Activated T-helper 2 cell treated with anti-CD3 and anti-CD28 coated beads, Interferon-gamma antibody, Interleukin-2, Interleukin-4, amounts not matched to agents 10 μg/mL and 5 μg/mL and 100 μg/mL, durations not matched to agents 14 hours and 24 hours and 36 hours (primary cell): Measurements from ENCODE around the gene PRKAG3. TPM values are rescaled to one million over a fixed set of nuclear protein-coding genes. Genes with fewer than 3 reads are reported as not detected.
"Not testable (repeated sequence)": the region's sequence is repeated elsewhere in the genome, so short reads cannot be mapped to it uniquely, and the experiment has no call there.

Experiments
- DNase-seq: peaks from one replicate; pipeline ENCODE4 v3.0.0; 2021; ENCODE audit warnings: low spot score
- H3K27ac Mint-ChIP-seq: one replicate; pipeline ENCODE4 v1.8.0; 2021; ENCODE audit warnings: mixed read lengths
- H3K27me3 Mint-ChIP-seq: one replicate; pipeline ENCODE4 v1.8.0; 2021; ENCODE audit warnings: low read depth, mixed read lengths
- H3K36me3 Mint-ChIP-seq: one replicate; pipeline ENCODE4 v1.8.0; 2021; ENCODE audit warnings: low read depth, mixed read lengths
- H3K4me1 Mint-ChIP-seq: one replicate; pipeline ENCODE4 v1.8.0; 2021; ENCODE audit warnings: low read depth, mixed read lengths
- H3K4me3 Mint-ChIP-seq: one replicate; pipeline ENCODE4 v1.8.0; 2021; ENCODE audit warnings: low read depth, mild to moderate bottlenecking, moderate library complexity, mixed read lengths
- H3K9me3 Mint-ChIP-seq: one replicate; pipeline ENCODE4 v1.8.0; 2021; ENCODE audit warnings: mixed read lengths
- intact Hi-C: fragments of 100-400 bp; cut with micrococcal nuclease; formaldehyde crosslinking; loops from one replicate; pipeline ENCODE4 v1.15.1; 2023
- total RNA-seq: library from RNA; stranded (reverse); gene quantifications from 2 replicates; pipeline ENCODE4 v1.2.3, GENCODE V29; 2022

The PRKAG3 gene
- total RNA-seq, 1 donor from 2014 or later: not detected

DNA sequence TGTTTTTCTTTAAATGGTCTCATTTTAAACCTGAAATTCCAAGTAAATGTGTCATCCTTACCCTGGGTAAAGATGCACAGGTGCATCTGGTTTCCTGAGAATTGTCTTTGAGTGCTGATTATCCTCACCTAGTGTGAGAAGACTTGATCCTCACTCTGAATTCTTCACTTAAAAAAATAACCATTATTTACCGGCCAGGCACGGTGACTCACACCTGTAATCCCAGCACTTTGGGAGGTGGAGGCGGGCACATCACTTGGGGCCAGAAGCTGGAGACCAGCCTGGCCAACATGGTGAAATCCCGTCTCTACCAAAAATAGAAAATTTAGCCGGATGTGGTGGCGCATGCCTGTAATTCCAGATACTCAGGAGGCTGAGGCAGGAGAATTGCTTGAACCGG is 18.1 kb upstream of the PRKAG3 start:
- no peaks in the 10 kb centered on the region for H3K4me1 Mint-ChIP-seq
- intact Hi-C loops: loop anchor here (5.0 kb wide), 1 partner anchor 177 kb away; the partner anchor contains the start of genes RNF25 and STK36
- peaks cover 24% of the 10 kb centered on the region for H3K27me3 Mint-ChIP-seq
- H3K9me3 Mint-ChIP-seq: no peaks in the 10 kb centered on the region
- no peak overlapping the region for H3K4me3 Mint-ChIP-seq
- DNase-seq: no peak
- H3K27ac Mint-ChIP-seq: no peak overlapping the region
- H3K36me3 Mint-ChIP-seq: no peaks in the 10 kb centered on the region

DNA sequence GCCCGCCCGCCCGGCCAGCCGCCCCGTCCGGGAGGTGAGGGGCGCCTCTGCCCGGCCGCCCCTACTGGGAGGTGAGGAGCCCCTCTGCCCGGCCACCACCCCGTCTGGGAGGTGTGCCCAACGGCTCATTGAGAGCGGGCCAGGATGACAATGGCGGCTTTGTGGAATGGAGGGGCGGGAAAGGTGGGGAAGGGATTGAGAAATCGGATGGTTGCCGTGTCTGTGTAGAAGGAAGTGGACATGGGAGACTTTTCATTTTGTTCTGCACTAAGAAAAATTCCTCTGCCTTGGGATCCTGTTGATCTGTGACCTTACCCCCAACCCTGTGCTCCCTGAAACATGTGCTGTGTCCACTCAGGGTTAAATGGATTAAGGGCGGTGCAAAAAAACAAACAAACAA is 15.4 kb upstream of the PRKAG3 start:
- not testable (repeated sequence) for H3K36me3 Mint-ChIP-seq, H3K27me3 Mint-ChIP-seq, H3K4me3 Mint-ChIP-seq, H3K27ac Mint-ChIP-seq, H3K9me3 Mint-ChIP-seq, H3K4me1 Mint-ChIP-seq, DNase-seq
- intact Hi-C loops: loop anchor here (1.0 to 5.0 kb wide), 4 partner anchors 118 to 188 kb away; partner anchors contain the start of genes BCS1L, RNF25, STK36 and TTLL4

- H3K36me3 Mint-ChIP-seq, H3K9me3 Mint-ChIP-seq, DNase-seq, intact Hi-C loops, H3K4me3 Mint-ChIP-seq, H3K27ac Mint-ChIP-seq, H3K4me1 Mint-ChIP-seq: not testable (repeated sequence)
- peaks cover 17% of the 10 kb centered on the region for H3K27me3 Mint-ChIP-seq
Observed at GRCh38 chr2:218844334-218844733, 12.7 kb upstream of the PRKAG3 start.

DNA sequence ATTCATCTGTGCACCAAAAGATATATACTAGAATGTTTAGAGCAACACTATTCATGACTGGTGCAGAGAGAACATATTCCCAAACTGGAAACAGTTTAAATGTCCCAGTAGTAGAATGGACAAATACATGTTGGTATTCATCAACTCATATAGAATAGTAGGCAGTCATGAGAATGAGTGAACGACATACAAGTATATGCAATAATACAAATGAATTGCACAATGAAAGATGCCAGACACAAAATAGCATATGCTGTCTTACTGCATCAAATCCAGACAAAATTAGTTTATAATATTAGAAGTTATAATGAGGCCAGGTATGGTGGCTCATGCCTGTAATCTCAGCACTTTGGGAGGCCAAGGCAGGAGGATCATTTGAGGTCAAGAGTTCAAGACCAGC is 8.3 kb upstream of the PRKAG3 start:
- H3K36me3 Mint-ChIP-seq: no peaks in the 10 kb centered on the region
- peaks cover 43% of the 10 kb centered on the region for H3K27me3 Mint-ChIP-seq
- H3K9me3 Mint-ChIP-seq: no peaks in the 10 kb centered on the region
- no peak for DNase-seq
- H3K27ac Mint-ChIP-seq: no peak overlapping the region
- H3K4me1 Mint-ChIP-seq: no peaks in the 10 kb centered on the region
- no peak overlapping the region for H3K4me3 Mint-ChIP-seq
- intact Hi-C loops: no loop called here

GRCh38 chr2:218839430-218839829 is 7.8 kb upstream of the PRKAG3 start:
- DNase-seq: no peak
- intact Hi-C loops: no loop called here
- Mint-ChIP-seq H3K27ac (no peak overlapping the region), H3K4me3 (no peak overlapping the region), H3K27me3 (peaks cover 46% of the 10 kb centered on the region), H3K9me3 (no peaks in the 10 kb centered on the region), H3K4me1 (no peaks in the 10 kb centered on the region), H3K36me3 (no peaks in the 10 kb centered on the region)

DNA sequence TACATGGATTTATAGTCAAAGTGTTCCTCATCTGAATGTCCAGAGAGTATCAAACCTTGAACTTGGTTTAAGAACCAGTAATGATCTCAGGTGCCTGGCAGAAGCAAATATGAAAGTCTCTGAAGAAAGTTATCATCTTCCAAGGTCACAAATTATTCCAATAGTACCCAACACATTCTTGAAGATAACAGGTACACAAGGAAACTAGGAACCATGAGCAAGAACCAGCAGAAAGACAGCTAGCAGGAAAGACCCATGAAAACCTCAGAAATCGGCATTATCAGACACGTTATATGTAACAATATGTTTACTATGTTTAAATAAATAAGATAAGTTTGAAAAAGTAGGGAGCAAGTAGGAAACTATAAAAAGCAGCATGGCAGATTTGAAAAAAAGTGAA is 5.9 kb upstream of the PRKAG3 start:
- H3K27me3 Mint-ChIP-seq: peaks cover 52% of the 10 kb centered on the region
- intact Hi-C loops: no loop called here
- H3K27ac Mint-ChIP-seq: no peak overlapping the region
- DNase-seq: no peak
- no peak overlapping the region for H3K4me3 Mint-ChIP-seq
- no peaks in the 10 kb centered on the region for H3K4me1 Mint-ChIP-seq
- H3K9me3 Mint-ChIP-seq: no peaks in the 10 kb centered on the region
- H3K36me3 Mint-ChIP-seq: no peaks in the 10 kb centered on the region

DNA sequence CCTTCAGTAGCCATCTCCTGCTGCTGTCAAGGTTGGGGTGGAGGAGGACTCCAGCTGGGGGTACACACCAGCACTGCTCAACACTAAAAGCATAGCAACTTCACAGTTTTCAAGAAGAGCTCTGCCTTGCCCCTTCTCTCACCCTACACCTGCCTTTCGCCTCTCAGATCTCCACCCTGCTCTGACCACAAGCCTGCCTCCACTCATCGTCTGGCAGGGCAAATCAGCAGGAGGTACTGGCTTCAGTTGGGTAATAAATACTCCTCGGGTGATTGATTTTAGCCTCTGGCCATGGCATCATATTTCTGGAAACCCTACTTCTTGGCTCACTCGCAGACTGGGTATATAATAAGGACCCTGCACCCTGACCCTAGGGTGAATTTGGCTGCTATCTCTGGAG is 3.1 kb upstream of the PRKAG3 start:
- intact Hi-C loops: no loop called here
- Mint-ChIP-seq H3K4me3 (no peak overlapping the region), H3K27ac (no peak overlapping the region), H3K9me3 (no peaks in the 10 kb centered on the region), H3K27me3 (peaks cover 43% of the 10 kb centered on the region), H3K36me3 (no peaks in the 10 kb centered on the region), H3K4me1 (no peaks in the 10 kb centered on the region)
- DNase-seq: no peak

DNA sequence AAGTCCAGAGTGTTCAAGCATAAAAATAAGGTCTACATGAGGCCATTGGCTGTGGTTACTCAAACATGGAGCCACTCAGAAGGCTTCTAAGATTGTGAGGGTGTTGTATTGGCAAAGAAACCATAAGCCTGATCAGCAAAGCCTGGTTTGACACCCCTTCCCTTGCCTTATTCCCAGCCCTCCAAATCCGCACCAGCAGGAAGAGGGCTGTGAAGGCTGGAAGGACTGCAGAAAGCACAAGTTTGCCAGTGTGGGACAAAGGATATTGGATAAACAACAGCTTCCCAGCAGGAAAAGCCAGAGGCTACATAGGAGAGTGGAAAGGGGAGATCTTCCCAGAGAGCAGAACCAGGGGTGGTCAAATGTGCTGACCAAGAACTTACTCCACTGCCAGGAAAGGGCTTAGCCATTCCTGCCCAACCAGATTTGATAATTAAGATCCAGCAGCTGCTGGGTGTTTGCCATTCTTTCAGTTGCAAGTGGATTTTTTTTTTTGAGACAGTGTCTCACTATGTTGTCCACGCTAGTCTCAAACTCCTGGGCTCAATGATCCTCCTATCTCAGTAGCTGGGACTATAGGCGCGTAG is 1.5 kb upstream of the PRKAG3 start:
- DNase-seq: no peak
- H3K36me3 Mint-ChIP-seq: no peaks in the 10 kb centered on the region
- no peak overlapping the region for H3K27ac Mint-ChIP-seq
- intact Hi-C loops: no loop called here
- H3K27me3 Mint-ChIP-seq: peaks cover 34% of the 10 kb centered on the region
- H3K4me3 Mint-ChIP-seq: no peak overlapping the region
- no peaks in the 10 kb centered on the region for H3K4me1 Mint-ChIP-seq
- no peaks in the 10 kb centered on the region for H3K9me3 Mint-ChIP-seq

DNA sequence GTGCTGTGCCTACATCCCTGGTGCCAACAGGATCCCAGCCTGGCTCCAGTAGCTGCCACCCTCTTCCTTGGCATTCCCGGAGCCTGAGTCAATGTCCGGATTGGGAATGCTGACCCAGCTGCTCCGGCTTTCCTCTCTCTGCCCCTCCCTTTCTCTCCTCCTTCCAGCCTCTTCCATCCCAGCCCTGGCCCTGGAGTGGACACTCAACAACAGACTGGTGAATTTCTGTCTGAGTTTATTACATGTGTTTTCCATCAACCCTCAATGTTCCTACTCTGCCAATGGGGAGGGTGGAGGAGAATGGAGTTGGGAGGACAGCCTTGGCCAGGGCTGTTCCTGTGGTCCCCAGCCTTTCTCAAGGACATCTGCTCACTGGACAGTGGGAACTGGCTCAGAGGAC is 917 bp upstream of the PRKAG3 start:
- DNase-seq: no peak
- intact Hi-C loops: no loop called here
- Mint-ChIP-seq H3K4me3 (no peak overlapping the region), H3K36me3 (no peaks in the 10 kb centered on the region), H3K27me3 (peaks cover 28% of the 10 kb centered on the region), H3K4me1 (no peaks in the 10 kb centered on the region), H3K27ac (no peak overlapping the region), H3K9me3 (no peaks in the 10 kb centered on the region)

- H3K27me3 Mint-ChIP-seq: peaks cover 25% of the 10 kb centered on the region
- intact Hi-C loops: no loop called here
- H3K27ac Mint-ChIP-seq: no peak overlapping the region
- no peak for DNase-seq
- no peak overlapping the region for H3K4me3 Mint-ChIP-seq
- H3K9me3 Mint-ChIP-seq: no peaks in the 10 kb centered on the region
- H3K4me1 Mint-ChIP-seq: no peaks in the 10 kb centered on the region
- no peaks in the 10 kb centered on the region for H3K36me3 Mint-ChIP-seq
Observed at GRCh38 chr2:218832081-218832480, 478 bp upstream of the PRKAG3 start.

DNA sequence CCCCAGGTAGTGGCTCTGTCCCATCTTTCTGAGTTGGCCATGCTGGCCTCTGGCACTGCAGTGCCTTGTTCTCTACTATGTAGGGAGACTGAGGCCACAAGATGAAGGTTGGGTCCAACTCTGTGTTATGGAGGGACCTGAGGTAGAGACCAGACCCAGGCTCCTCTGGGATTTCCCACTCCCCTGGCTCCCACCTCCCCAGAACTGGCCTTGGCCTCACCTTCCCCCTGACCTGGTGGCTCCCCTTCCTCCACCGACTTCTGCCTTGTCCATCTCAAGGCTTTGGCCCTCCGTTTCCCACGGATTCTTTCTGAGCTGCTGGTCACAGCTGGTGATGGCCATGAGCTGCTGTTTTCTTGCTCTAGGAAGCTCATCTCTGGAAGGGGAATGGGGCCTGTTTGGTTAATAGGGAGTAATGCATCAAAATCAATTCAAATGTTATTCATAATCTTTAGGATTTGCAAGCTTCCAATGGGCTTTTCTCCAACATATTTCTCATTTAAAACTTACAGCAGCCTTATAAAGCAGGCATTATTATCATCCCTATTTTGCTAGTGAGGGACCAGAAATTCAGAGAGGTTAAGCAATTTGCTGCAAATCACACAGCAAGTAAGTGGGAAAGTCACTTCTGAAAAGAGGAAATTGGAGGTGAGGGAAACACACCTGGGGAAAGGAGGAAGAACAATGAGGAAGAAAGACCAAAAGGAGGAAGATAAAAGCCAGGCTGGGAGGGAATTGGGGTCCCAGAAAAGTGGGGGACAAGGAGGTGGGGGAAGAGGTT is 887 bp downstream of the PRKAG3 start:
- no peaks in the 10 kb centered on the region for H3K36me3 Mint-ChIP-seq
- intact Hi-C loops: no loop called here
- H3K4me1 Mint-ChIP-seq: no peaks in the 10 kb centered on the region
- H3K4me3 Mint-ChIP-seq: no peak overlapping the region
- H3K9me3 Mint-ChIP-seq: no peaks in the 10 kb centered on the region
- H3K27me3 Mint-ChIP-seq: peaks cover 17% of the 10 kb centered on the region
- no peak for DNase-seq
- H3K27ac Mint-ChIP-seq: no peak overlapping the region

- intact Hi-C loops: no loop called here
- H3K9me3 Mint-ChIP-seq: no peaks in the 10 kb centered on the region
- DNase-seq: no peak
- H3K27me3 Mint-ChIP-seq: peaks cover 16% of the 10 kb centered on the region
- no peaks in the 10 kb centered on the region for H3K36me3 Mint-ChIP-seq
- H3K4me3 Mint-ChIP-seq: no peak overlapping the region
- no peaks in the 10 kb centered on the region for H3K4me1 Mint-ChIP-seq
- no peak overlapping the region for H3K27ac Mint-ChIP-seq
Observed at GRCh38 chr2:218829868-218830451, 1.6 kb downstream of the PRKAG3 start.

DNA sequence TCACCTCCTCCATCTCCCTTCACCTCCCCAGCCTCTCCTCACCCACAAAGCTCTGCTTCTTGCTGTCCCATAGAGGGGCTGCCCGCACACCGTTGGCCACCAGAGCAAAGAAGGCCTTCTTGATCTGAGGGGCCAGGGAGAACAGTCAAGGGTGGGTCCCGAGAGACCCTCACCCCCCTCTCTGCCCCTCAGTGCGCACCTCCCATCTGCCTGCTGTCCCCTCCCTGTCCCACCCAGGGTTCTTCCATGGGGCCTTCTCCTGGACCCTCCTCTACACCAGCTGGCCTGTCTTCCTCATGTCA is 3.2 kb downstream of the PRKAG3 start:
- intact Hi-C loops: no loop called here
- Mint-ChIP-seq H3K4me1 (no peaks in the 10 kb centered on the region), H3K27me3 (peaks cover 9% of the 10 kb centered on the region), H3K4me3 (no peak overlapping the region), H3K36me3 (no peaks in the 10 kb centered on the region), H3K9me3 (no peaks in the 10 kb centered on the region), H3K27ac (no peak overlapping the region)
- DNase-seq: no peak
